Bronchial epithelial cell (primary cell): ENCODE results near the gene DDC. TPM values are rescaled to one million over a fixed set of nuclear protein-coding genes. Genes with fewer than 3 reads are reported as not detected.

Source experiments
- DNase-seq: peaks from one replicate; pipeline ENCODE4 v3.0.0-alpha.2; 2010; ENCODE audit warnings: low read depth
- FAIRE-seq: peaks from 2 replicates; lab custom pipeline; 2011; peaks lifted over from hg19 to GRCh38; lab: Jason Lieb, UNC
- H3K27me3 ChIP-seq: 2 replicates; pipeline ENCODE4 v1.5.1; 2011; ENCODE audit warnings: low read length; ENCODE audit not compliant: control insufficient read depth, insufficient read depth
- H3K36me3 ChIP-seq: 2 replicates; pipeline ENCODE4 v1.5.1; 2011; ENCODE audit warnings: low read length; ENCODE audit not compliant: control insufficient read depth, insufficient read depth
- H3K4me3 ChIP-seq: 2 replicates; pipeline ENCODE4 v1.5.1; 2011; ENCODE audit warnings: mild to moderate bottlenecking, low read depth, low read length, control low read depth
- CTCF ChIP-seq: IDR thresholded peaks from 2 replicates; pipeline ENCODE4 v1.5.1; 2011; ENCODE audit warnings: mild to moderate bottlenecking, moderate library complexity, low read length, control low read depth, inconsistent platforms; ENCODE audit not compliant: insufficient read depth, severe bottlenecking
- total RNA-seq: library from RNA; depleted of rRNA; stranded (reverse); fragments of >200 nt; gene quantifications from 2 replicates; pipeline ENCODE4 v1.2.1, GENCODE V29; 2014

Gene DDC
- total RNA-seq, 1 donor from 2014 or later = not detected

GRCh38 chr7:50505553-50506210, 59.5 kb downstream of the DDC start:
- Histone ChIP-seq H3K4me3 (no peak overlapping the region), H3K27me3 (no peaks in the 10 kb centered on the region), H3K36me3 (no peaks in the 10 kb centered on the region)
- DNase-seq = no peak
- no peak for TF ChIP-seq CTCF
- peak; percentile 28 for FAIRE-seq

- no peak for TF ChIP-seq CTCF
- DNase-seq = no peak
- Histone ChIP-seq H3K36me3 (no peaks in the 10 kb centered on the region), H3K27me3 (no peaks in the 10 kb centered on the region), H3K4me3 (no peak overlapping the region)
- FAIRE-seq = no peak
Observed at GRCh38 chr7:50504646-50505546, 60.3 kb downstream of the DDC start.

GRCh38 chr7:50502947-50503346, 62.3 kb downstream of the DDC start:
- DNase-seq (no peak), FAIRE-seq (no peak)
- H3K36me3 ChIP-seq = no peaks in the 10 kb centered on the region
- H3K4me3 ChIP-seq = no peak overlapping the region
- no peaks in the 10 kb centered on the region for H3K27me3 ChIP-seq
- no peak for TF ChIP-seq CTCF

- Histone ChIP-seq H3K36me3 (no peaks in the 10 kb centered on the region), H3K4me3 (no peak overlapping the region), H3K27me3 (peaks cover 4% of the 10 kb centered on the region)
- TF ChIP-seq CTCF = no peak
- peak; percentile 77 for DNase-seq
- peak; percentile 90 for FAIRE-seq
Observed at GRCh38 chr7:50502001-50502684, 63.1 kb downstream of the DDC start.

- DNase-seq (no peak), FAIRE-seq (no peak)
- Histone ChIP-seq H3K4me3 (no peak overlapping the region), H3K36me3 (no peaks in the 10 kb centered on the region), H3K27me3 (peaks cover 6% of the 10 kb centered on the region)
- no peak for TF ChIP-seq CTCF
Observed at GRCh38 chr7:50499092-50499491, 66.1 kb downstream of the DDC start.
